GM23338 (cell line): ENCODE results near the gene OMP. TPM values are rescaled to one million over a fixed set of nuclear protein-coding genes. Genes with fewer than 3 reads are reported as not detected.

ENCODE experiments used
- ATAC-seq: fragments of 200-7000 bp; cut with Tn5 transposase; 3 replicates; pipeline ENCODE4 v1.9.1; 2020
- DNase-seq: peaks from one replicate; pipeline ENCODE4 v3.0.0-alpha.2; 2015; ENCODE audit warnings: low spot score
- H2AFZ ChIP-seq: fragments of 200-600 bp; sonication (generic); 2 replicates; pipeline ENCODE4 v1.8.0; 2016; ENCODE audit warnings: antibody characterized with exemption, mild to moderate bottlenecking, moderate library complexity
- H3F3A ChIP-seq: fragments of 200-600 bp; sonication (generic); replicated peaks from 2 replicates; pipeline ENCODE4 v1.8.0; 2017; ENCODE audit warnings: antibody characterized with exemption, mixed run types, low read depth
- H3K27ac ChIP-seq: fragments of 200-600 bp; sonication (generic); 2 replicates; pipeline ENCODE4 v1.6.1; 2016; ENCODE audit warnings: low read depth
- H3K27me3 ChIP-seq: fragments of 200-600 bp; sonication (generic); 2 replicates; pipeline ENCODE4 v1.8.0; 2016; ENCODE audit warnings: mild to moderate bottlenecking, mixed run types, moderate library complexity; ENCODE audit not compliant: insufficient read depth
- H3K36me3 ChIP-seq: fragments of 200-600 bp; sonication (generic); 2 replicates; pipeline ENCODE4 v1.8.0; 2016; ENCODE audit warnings: mild to moderate bottlenecking; ENCODE audit not compliant: insufficient read depth
- H3K4me1 ChIP-seq: fragments of 200-600 bp; sonication (generic); 2 replicates; pipeline ENCODE4 v1.8.0; 2016; ENCODE audit warnings: mild to moderate bottlenecking, moderate library complexity; ENCODE audit not compliant: insufficient read depth
- H3K4me2 ChIP-seq: fragments of 200-600 bp; sonication (generic); 2 replicates; pipeline ENCODE4 v1.7.1; 2017; ENCODE audit warnings: mixed run types
- H3K4me3 ChIP-seq: fragments of 200-600 bp; sonication (generic); 2 replicates; pipeline ENCODE4 v1.6.1; 2016; ENCODE audit warnings: mixed run types
- H3K79me2 ChIP-seq: fragments of 200-600 bp; sonication (generic); replicated peaks from 2 replicates; pipeline ENCODE4 v1.8.0; 2017; ENCODE audit warnings: mild to moderate bottlenecking; ENCODE audit not compliant: insufficient read depth
- H3K9me2 ChIP-seq: fragments of 200-600 bp; sonication (generic); 2 replicates; pipeline ENCODE4 v1.8.0; 2017; ENCODE audit not compliant: insufficient read depth
- H4K20me1 ChIP-seq: fragments of 200-600 bp; sonication (generic); replicated peaks from 2 replicates; pipeline ENCODE4 v1.8.0; 2017; ENCODE audit warnings: mild to moderate bottlenecking; ENCODE audit not compliant: insufficient read depth
- H3K27ac Mint-ChIP-seq: 2 replicates; pipeline ENCODE4 v1.8.0; 2020; ENCODE audit warnings: inconsistent platforms, mild to moderate bottlenecking, moderate library complexity, mixed read lengths
- H3K27me3 Mint-ChIP-seq: 3 replicates; pipeline ENCODE4 v1.8.0; 2022; ENCODE audit warnings: low read depth, mild to moderate bottlenecking, moderate library complexity, mixed read lengths, inconsistent platforms; ENCODE audit not compliant: insufficient read depth, poor library complexity
- H3K36me3 Mint-ChIP-seq: 3 replicates; pipeline ENCODE4 v1.8.0; 2021; ENCODE audit warnings: low read depth, mild to moderate bottlenecking, inconsistent platforms, moderate library complexity, mixed read lengths
- H3K4me1 Mint-ChIP-seq: 3 replicates; pipeline ENCODE4 v1.8.0; 2020; ENCODE audit warnings: mild to moderate bottlenecking, inconsistent platforms, mixed read lengths
- H3K4me3 Mint-ChIP-seq: 3 replicates; pipeline ENCODE4 v1.8.0; 2021; ENCODE audit warnings: moderate library complexity, mild to moderate bottlenecking, inconsistent platforms, mixed read lengths
- H3K9me3 Mint-ChIP-seq: 3 replicates; pipeline ENCODE4 v1.8.0; 2020; ENCODE audit warnings: moderate library complexity, mild to moderate bottlenecking, inconsistent platforms, mixed read lengths
- CTCF ChIP-seq, 2 experiments: fragments of 200-600 bp in 1 of 2; sonication (generic) in 1 of 2; conservative IDR thresholded peaks; 2 replicates each; pipeline versions ENCODE4 v1.5.1 to v1.6.1; 2016 to 2017; ENCODE audit warnings: antibody characterized with exemption in 2 of 2, low read depth in 2 of 2, mild to moderate bottlenecking in 2 of 2, moderate library complexity in 1 of 2
- EZH2 ChIP-seq: fragments of 200-600 bp; sonication (generic); IDR thresholded peaks from one replicate; pipeline ENCODE4 v1.8.0; 2017; ENCODE audit warnings: antibody characterized with exemption, mild to moderate bottlenecking, low read depth; ENCODE audit not compliant: unreplicated experiment
- EZH2phosphoT487 ChIP-seq: fragments of 200-600 bp; sonication (generic); IDR thresholded peaks from one replicate; pipeline ENCODE4 v1.8.1; 2018; ENCODE audit warnings: antibody characterized with exemption; ENCODE audit not compliant: unreplicated experiment
- REST ChIP-seq: IDR thresholded peaks from one replicate; pipeline ENCODE4 v1.6.1; 2018; ENCODE audit warnings: antibody characterized with exemption; ENCODE audit not compliant: unreplicated experiment
- STAT1 ChIP-seq: IDR thresholded peaks from one replicate; pipeline ENCODE4 v1.6.1; 2016; ENCODE audit warnings: antibody characterized with exemption; ENCODE audit not compliant: unreplicated experiment
- ZNF331 ChIP-seq: fragments of 250-450 bp; sonication (Bioruptor Pico); IDR thresholded peaks from 2 replicates; pipeline ENCODE4 v1.5.0; 2020; ENCODE audit warnings: low read depth, mild to moderate bottlenecking, moderate library complexity
- polyA plus RNA-seq: library from polyadenylated mRNA; unstranded; fragments of >200 nt; fragmentation: Nextera tagmentation; extraction: Ambion mirVana; gene quantifications from 2 replicates; pipeline ENCODE4 v1.2.1, GENCODE V29; 2016
- total RNA-seq: library from RNA; depleted of rRNA; stranded (reverse); fragments of >200 nt; shearing (Covaris generic); gene quantifications from 2 replicates; pipeline ENCODE4 v1.2.3, GENCODE V29; 2014
- TF ChIP-seq, protein P1 (sequence below): IDR thresholded peaks from 2 replicates; pipeline ENCODE4 v1.6.1; 2016; ENCODE audit warnings: antibody characterized with exemption

The OMP gene
- total and polyA plus RNA-seq, 2 experiments from 2014 or later: 1.0 TPM; not detected in 1

GRCh38 chr11:77064648-77065217 lies 37.9 kb upstream of the OMP start:
- Histone ChIP-seq H3K27me3 (no peaks in the 10 kb centered on the region), H3K36me3 (no peaks in the 10 kb centered on the region)
- no peak overlapping the region; the same call in 2 of the 3 replicates for H3K4me3 Mint-ChIP-seq

GRCh38 chr11:77065878-77066228 lies 36.8 kb upstream of the OMP start:
- Mint-ChIP-seq H3K4me3 (peak overlapping the region; percentile 87), H3K27me3 (peaks cover 23% of the 10 kb centered on the region), H3K27ac (peak overlapping the region; percentile 80; the same call in 1 of the 2 replicates), H3K9me3 (0 out of 3 replicates have a peak, but pooled peaks cover 3% of the 10 kb centered on the region), H3K4me1 (peaks cover 21% of the 10 kb centered on the region), H3K36me3 (no peaks in the 10 kb centered on the region)
- no peaks in the 10 kb centered on the region for H3K9me2 ChIP-seq
- no peaks in the 10 kb centered on the region for H4K20me1 ChIP-seq
- peak; percentile 42 for DNase-seq
- H3K79me2 ChIP-seq: no peaks in the 10 kb centered on the region
- peak overlapping the region; percentile 95 for H3K4me2 ChIP-seq
- H3K4me1 ChIP-seq: peaks cover 12% of the 10 kb centered on the region; the same call in 1 of the 2 replicates
- peak overlapping the region; percentile 86; the same call in 1 of the 2 replicates for H3K27ac ChIP-seq
- no peaks in the 10 kb centered on the region for H3K27me3 ChIP-seq
- ATAC-seq: no peak
- peaks cover 10% of the 10 kb centered on the region for H3F3A ChIP-seq
- H3K36me3 ChIP-seq: no peaks in the 10 kb centered on the region
- H3K4me3 ChIP-seq: peak overlapping the region; percentile 84
- peak overlapping the region; percentile 90 for H2AFZ ChIP-seq
- TF ChIP-seq CTCF (conservative IDR thresholded peaks at IDR 0.05; ENCODE audit: low read depth in 2 of 2) (no peak), STAT1 (no peak), EZH2 (no peak)

More at GRCh38 chr11:77064648-77065217, 37.9 kb upstream of the OMP start:
- no peak overlapping the region for H3K27ac Mint-ChIP-seq
- peaks cover 21% of the 10 kb centered on the region for H3K27me3 Mint-ChIP-seq
- Histone ChIP-seq H3F3A (peaks cover 10% of the 10 kb centered on the region), H4K20me1 (no peaks in the 10 kb centered on the region), H2AFZ (no peak overlapping the region), H3K4me1 (peaks cover 15% of the 10 kb centered on the region; the same call in 1 of the 2 replicates), H3K79me2 (no peaks in the 10 kb centered on the region), H3K4me2 (no peak overlapping the region; the same call in 1 of the 2 replicates), H3K27ac (no peak overlapping the region), H3K4me3 (no peak overlapping the region), H3K9me2 (no peaks in the 10 kb centered on the region)
- no peaks in the 10 kb centered on the region for H3K36me3 Mint-ChIP-seq
- no peak for TF ChIP-seq EZH2phosphoT487
- TF ChIP-seq REST: no peak
- no peak for TF ChIP-seq ZNF331 (CRISPR knock-in tag)
- TF ChIP-seq, protein P1, sequence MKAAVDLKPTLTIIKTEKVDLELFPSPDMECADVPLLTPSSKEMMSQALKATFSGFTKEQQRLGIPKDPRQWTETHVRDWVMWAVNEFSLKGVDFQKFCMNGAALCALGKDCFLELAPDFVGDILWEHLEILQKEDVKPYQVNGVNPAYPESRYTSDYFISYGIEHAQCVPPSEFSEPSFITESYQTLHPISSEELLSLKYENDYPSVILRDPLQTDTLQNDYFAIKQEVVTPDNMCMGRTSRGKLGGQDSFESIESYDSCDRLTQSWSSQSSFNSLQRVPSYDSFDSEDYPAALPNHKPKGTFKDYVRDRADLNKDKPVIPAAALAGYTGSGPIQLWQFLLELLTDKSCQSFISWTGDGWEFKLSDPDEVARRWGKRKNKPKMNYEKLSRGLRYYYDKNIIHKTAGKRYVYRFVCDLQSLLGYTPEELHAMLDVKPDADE: no peak
- DNase-seq: no peak
- H3K9me3 Mint-ChIP-seq: peaks cover 3% of the 10 kb centered on the region; the same call in 1 of the 3 replicates
- H3K4me1 Mint-ChIP-seq: peaks cover 21% of the 10 kb centered on the region
- ATAC-seq: no peak
